Measurements from ENCODE around the gene TMEM220.
A peak's percentile ranks its signal among the peaks of the same experiment; 100 is the strongest.

TMEM220 gene

GRCh38 chr17:10737736-10738135 is 7.9 kb upstream of the TMEM220 start:
- Histone ChIP-seq H4K20me1 (ENCODE audit: insufficient read depth, low read length) (no peaks in the 10 kb centered on the region), H2AFZ (ENCODE audit: low read length) (no peak overlapping the region), H3K27me3 (replicated peaks; ENCODE audit: insufficient read depth, low read length) (peaks cover 11% of the 10 kb centered on the region; the same call in 1 of the 2 replicates), H3K9ac (ENCODE audit: low read length) (no peak overlapping the region), H3K4me2 (ENCODE audit: low read depth, low read length) (no peak overlapping the region), H3K79me2 (ENCODE audit: low read length) (no peaks in the 10 kb centered on the region), H3K36me3 (replicated peaks; ENCODE audit: insufficient read depth, low read length) (no peaks in the 10 kb centered on the region), H3K4me1 (ENCODE audit: low read length) (no peaks in the 10 kb centered on the region), H3F3A (ENCODE audit: insufficient read depth, low read length) (no peaks in the 10 kb centered on the region), H3K9me2 (replicated peaks; ENCODE audit: insufficient read depth, low read length) (no peaks in the 10 kb centered on the region), H3K4me3 (ENCODE audit: low read length) (no peak overlapping the region), H3K27ac (ENCODE audit: low read length) (no peak overlapping the region), H3K9me3 (replicated peaks; ENCODE audit: insufficient read depth, low read length) (no peaks in the 10 kb centered on the region)
- no peak for DNase-seq
- TF ChIP-seq, protein P1, sequence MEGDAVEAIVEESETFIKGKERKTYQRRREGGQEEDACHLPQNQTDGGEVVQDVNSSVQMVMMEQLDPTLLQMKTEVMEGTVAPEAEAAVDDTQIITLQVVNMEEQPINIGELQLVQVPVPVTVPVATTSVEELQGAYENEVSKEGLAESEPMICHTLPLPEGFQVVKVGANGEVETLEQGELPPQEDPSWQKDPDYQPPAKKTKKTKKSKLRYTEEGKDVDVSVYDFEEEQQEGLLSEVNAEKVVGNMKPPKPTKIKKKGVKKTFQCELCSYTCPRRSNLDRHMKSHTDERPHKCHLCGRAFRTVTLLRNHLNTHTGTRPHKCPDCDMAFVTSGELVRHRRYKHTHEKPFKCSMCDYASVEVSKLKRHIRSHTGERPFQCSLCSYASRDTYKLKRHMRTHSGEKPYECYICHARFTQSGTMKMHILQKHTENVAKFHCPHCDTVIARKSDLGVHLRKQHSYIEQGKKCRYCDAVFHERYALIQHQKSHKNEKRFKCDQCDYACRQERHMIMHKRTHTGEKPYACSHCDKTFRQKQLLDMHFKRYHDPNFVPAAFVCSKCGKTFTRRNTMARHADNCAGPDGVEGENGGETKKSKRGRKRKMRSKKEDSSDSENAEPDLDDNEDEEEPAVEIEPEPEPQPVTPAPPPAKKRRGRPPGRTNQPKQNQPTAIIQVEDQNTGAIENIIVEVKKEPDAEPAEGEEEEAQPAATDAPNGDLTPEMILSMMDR (IDR thresholded peaks at IDR 0.05; ENCODE audit: low read length), result no peak
- TF ChIP-seq EZH2 (optimal IDR thresholded peaks at IDR 0.05; ENCODE audit: low read depth, low read length) (no peak), EZH2phosphoT487 (IDR thresholded peaks at IDR 0.05; ENCODE audit: low read length) (no peak)

DNA sequence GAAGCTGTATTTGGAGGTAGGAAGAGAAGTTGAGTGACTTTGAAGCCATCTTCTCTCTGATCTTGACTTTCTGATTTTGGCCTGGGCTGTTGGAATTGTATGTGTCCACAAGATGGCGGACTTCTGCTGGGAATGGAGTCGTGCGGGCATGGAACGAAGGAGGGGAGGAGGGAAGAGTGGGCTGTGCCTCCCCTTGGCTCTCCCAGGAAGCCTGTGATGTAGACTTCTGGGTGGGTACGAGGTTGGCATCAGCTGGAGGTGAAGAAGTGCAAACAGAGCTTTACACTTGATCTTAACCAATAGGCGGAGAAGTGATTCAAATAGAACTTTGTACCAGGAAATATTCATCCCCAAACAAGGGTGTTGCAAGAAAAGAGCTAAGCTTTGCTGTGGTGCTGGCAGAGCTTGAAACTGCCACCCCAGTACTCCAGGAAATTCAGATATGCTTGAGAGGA is 7.4 kb upstream of the TMEM220 start:
- Histone ChIP-seq H3K79me2 (ENCODE audit: low read length) (no peaks in the 10 kb centered on the region), H3K9ac (ENCODE audit: low read length) (no peak overlapping the region), H4K20me1 (ENCODE audit: insufficient read depth, low read length) (no peaks in the 10 kb centered on the region), H3K27me3 (replicated peaks; ENCODE audit: insufficient read depth, low read length) (peaks cover 11% of the 10 kb centered on the region; the same call in 1 of the 2 replicates), H3K27ac (ENCODE audit: low read length) (no peak overlapping the region), H3K4me3 (ENCODE audit: low read length) (no peak overlapping the region), H3F3A (ENCODE audit: insufficient read depth, low read length) (no peaks in the 10 kb centered on the region), H3K4me2 (ENCODE audit: low read depth, low read length) (no peak overlapping the region), H3K9me2 (replicated peaks; ENCODE audit: insufficient read depth, low read length) (no peaks in the 10 kb centered on the region), H3K4me1 (ENCODE audit: low read length) (no peaks in the 10 kb centered on the region), H3K36me3 (replicated peaks; ENCODE audit: insufficient read depth, low read length) (no peaks in the 10 kb centered on the region), H3K9me3 (replicated peaks; ENCODE audit: insufficient read depth, low read length) (no peaks in the 10 kb centered on the region), H2AFZ (ENCODE audit: low read length) (no peak overlapping the region)
- peak; percentile 12 for DNase-seq
- no peak for TF ChIP-seq EZH2phosphoT487 (IDR thresholded peaks at IDR 0.05; ENCODE audit: low read length)
- TF ChIP-seq, protein P1 (IDR thresholded peaks at IDR 0.05; ENCODE audit: low read length), result peak; percentile 66

GRCh38 chr17:10735821-10736220 is 6.0 kb upstream of the TMEM220 start:
- Histone ChIP-seq H3K27ac (ENCODE audit: low read length) (no peak overlapping the region), H3K4me3 (ENCODE audit: low read length) (no peak overlapping the region), H3K4me2 (ENCODE audit: low read depth, low read length) (no peak overlapping the region), H3K4me1 (ENCODE audit: low read length) (no peaks in the 10 kb centered on the region), H2AFZ (ENCODE audit: low read length) (no peak overlapping the region), H3K9me3 (replicated peaks; ENCODE audit: insufficient read depth, low read length) (no peaks in the 10 kb centered on the region), H3K9me2 (replicated peaks; ENCODE audit: insufficient read depth, low read length) (no peaks in the 10 kb centered on the region), H4K20me1 (ENCODE audit: insufficient read depth, low read length) (no peaks in the 10 kb centered on the region), H3K27me3 (replicated peaks; ENCODE audit: insufficient read depth, low read length) (peaks cover 11% of the 10 kb centered on the region; the same call in 1 of the 2 replicates), H3K9ac (ENCODE audit: low read length) (no peak overlapping the region), H3F3A (ENCODE audit: insufficient read depth, low read length) (no peaks in the 10 kb centered on the region), H3K79me2 (ENCODE audit: low read length) (no peaks in the 10 kb centered on the region), H3K36me3 (replicated peaks; ENCODE audit: insufficient read depth, low read length) (no peaks in the 10 kb centered on the region)
- no peak for DNase-seq
- TF ChIP-seq, protein P1 (IDR thresholded peaks at IDR 0.05; ENCODE audit: low read length), result no peak
- TF ChIP-seq EZH2phosphoT487 (IDR thresholded peaks at IDR 0.05; ENCODE audit: low read length) (no peak), EZH2 (optimal IDR thresholded peaks at IDR 0.05; ENCODE audit: low read depth, low read length) (no peak)

All from MM.1S (cell line).